WI38 (cell line): ENCODE data around the gene STXBP5.

Source experiments
- H3K4me3 ChIP-seq: 2 replicates; pipeline ENCODE4 v1.5.1; 2011; ENCODE audit warnings: low read depth, mild to moderate bottlenecking, control low read depth, low read length
- TF ChIP-seq, protein P1 (sequence below): IDR thresholded peaks from 2 replicates; pipeline ENCODE4 v1.5.1; 2012; ENCODE audit warnings: low read depth, mild to moderate bottlenecking, control low read depth, low read length

The STXBP5 gene

DNA sequence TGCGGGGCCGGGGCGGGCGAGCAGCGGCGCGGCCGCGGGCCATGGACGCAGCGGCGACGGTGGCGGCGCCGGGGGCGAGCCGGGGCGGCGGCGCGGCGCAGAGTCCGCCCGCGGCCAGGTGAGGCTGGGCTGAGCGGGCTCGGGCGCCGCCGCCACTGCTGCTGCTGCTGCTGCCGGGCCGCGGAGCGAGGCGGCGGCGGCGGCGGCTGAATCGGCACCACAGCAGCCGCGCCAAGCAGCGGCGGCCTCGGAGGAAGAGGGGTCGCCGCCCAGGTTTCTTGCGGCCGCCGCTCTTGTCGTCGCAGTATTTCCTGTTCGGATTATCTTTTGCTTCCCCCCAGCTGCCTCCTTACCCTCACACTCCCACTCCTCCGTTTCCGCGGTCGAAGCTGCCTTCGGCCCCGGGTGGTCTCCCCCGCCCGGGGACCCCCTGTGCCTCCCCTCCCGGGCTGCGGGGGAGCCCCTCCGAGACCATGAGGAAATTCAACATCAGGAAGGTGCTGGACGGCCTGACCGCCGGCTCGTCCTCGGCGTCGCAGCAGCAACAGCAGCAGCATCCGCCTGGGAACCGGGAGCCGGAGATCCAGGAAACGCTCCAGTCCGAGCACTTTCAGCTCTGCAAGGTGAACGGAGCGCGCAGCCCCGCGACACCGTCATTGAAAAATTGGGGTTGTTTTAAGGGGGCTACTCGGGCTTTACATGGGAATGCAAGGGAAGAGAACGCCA lies at the start of gene STXBP5:
STXBP5 (plus strand) TSS at position 358 of the 726 bp plus-strand sequence; CDS start at position 474, 116 bp downstream.
- peak within 1 kb of the TSS; percentile 94 for H3K4me3 ChIP-seq
- TF ChIP-seq, protein P1, sequence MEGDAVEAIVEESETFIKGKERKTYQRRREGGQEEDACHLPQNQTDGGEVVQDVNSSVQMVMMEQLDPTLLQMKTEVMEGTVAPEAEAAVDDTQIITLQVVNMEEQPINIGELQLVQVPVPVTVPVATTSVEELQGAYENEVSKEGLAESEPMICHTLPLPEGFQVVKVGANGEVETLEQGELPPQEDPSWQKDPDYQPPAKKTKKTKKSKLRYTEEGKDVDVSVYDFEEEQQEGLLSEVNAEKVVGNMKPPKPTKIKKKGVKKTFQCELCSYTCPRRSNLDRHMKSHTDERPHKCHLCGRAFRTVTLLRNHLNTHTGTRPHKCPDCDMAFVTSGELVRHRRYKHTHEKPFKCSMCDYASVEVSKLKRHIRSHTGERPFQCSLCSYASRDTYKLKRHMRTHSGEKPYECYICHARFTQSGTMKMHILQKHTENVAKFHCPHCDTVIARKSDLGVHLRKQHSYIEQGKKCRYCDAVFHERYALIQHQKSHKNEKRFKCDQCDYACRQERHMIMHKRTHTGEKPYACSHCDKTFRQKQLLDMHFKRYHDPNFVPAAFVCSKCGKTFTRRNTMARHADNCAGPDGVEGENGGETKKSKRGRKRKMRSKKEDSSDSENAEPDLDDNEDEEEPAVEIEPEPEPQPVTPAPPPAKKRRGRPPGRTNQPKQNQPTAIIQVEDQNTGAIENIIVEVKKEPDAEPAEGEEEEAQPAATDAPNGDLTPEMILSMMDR: no peak

DNA sequence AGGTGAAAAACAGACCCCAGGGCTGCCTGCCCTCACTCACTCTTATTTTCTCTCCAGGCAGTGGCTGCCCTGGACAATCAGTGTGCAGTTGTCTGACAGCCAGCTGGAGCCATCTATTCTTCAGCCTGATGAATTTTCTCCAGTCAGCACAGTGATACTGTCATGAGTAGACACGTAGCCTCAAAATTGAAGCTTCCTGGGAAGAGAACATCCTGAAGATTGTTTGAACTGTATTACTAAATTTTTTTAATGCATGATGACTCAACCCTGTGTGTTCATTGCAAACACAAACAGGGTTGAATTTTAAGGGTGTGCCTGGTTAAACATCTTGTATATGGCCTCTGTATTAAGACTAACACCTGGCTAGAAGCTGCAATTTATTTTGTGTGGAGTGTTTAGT lies 49.8 kb upstream of the STXBP5 start:
- TF ChIP-seq, protein P1: no peak
- H3K4me3 ChIP-seq: no peak overlapping the region

DNA sequence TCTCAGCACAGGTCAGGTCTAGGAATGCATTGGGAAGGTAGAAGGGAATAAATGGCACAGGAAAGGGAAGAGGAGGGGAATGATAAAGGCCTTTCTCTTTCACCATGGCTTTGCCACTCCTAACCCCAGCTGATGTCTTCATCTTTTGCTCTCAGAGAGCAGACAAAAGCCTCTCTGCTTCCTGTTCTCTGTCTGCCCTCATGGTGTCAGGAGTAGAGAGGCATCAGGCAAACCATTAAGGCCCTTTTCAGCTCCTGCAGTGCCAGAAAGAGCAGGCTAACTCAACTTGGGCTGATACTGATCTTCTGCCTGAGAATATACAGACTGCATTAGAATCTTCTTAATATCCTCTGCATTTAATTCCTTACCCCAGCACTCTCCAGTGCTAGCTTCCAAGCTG lies 48.0 kb upstream of the STXBP5 start:
- TF ChIP-seq, protein P1: no peak
- no peak overlapping the region for H3K4me3 ChIP-seq

DNA sequence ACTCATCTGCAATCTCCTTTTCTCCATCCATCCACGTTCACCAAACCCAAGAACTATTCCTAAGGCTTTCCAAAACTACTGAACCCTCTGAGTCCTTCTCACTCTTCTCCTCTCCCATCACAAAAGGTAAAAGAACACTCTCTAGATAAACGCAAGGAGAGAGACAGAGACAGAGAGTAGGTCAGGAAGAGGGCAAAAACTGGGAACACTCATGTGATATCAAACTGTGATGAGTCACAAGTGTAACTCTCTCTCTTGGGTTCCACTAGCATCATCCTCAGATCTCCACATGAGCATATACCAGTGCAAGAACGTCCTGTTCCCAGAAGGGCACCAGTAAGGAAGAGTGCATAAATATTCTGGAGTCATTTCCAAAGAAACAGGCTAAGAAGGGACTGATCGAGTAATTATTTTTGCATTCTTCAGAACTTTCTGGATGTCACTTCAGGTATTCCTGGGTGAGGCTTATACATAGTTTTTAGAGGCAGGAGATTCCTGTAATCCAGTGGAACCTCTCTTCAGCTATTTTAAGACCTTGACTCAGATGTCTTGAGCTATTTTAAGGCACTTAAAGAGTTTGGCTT lies 47.3 kb upstream of the STXBP5 start:
- TF ChIP-seq, protein P1: no peak
- no peak overlapping the region for H3K4me3 ChIP-seq

DNA sequence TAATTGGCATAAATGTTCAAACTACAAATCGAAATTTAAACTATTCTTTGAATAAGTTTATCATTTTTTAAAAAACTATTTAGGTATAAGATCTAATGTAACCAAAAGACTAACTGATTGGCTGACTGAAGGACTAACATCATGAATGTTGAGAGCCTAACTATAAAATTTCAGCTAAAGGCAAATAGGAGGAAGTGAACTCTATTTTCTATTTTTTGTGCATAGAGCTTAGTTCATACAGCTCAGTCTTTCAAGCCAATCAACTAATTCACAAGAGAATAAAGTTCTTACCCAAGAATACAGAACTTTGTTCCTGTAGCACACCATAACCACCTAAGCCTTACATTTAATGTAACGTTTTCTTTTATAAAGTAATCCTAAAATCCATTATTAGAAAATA lies 46.3 kb upstream of the STXBP5 start:
- H3K4me3 ChIP-seq: no peak overlapping the region
- TF ChIP-seq, protein P1: no peak

DNA sequence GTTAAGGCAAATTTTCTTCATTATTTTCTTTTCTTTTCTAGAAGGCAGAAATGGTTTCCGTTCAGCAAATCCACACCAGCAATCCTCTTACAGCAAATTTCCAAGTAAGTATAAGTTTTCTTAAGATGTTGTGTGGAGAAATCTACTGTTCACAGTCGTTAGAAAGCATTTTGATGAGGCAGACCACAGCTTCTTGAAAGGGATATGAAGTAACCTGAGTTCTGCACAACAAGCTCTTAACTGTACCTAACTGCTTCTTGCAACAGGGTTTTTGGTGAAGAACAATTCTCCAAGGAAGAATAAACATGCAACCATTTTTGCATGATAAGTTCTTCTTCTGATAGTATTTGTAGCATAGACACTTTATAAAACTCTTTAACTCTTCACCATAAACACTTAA lies 45.3 kb upstream of the STXBP5 start:
- H3K4me3 ChIP-seq: no peak overlapping the region
- TF ChIP-seq, protein P1: no peak
